ENCODE data around the gene CDK5RAP2.

The CDK5RAP2 gene

DNA sequence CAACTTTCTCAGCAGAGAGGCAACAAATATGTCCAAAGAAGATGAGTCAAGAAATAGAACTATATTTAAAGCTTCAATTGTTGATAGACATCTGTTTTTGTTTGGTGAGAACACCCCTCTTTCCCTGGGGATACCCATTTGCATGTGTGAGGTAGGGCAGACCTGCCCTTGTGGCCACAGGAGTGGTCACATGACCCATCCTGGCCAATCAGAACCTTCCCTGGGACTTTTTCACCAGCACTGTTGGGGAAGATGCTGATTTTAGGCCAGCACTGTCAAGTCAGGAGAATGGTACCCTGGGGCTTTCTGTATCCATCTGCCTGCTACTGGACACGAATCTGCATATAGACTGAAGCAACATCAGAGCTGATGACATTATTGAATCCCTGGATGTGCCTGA is 211.2 kb downstream of the CDK5RAP2 start:
- in situ Hi-C loops (cut with MboI; ENCODE audit: low sequenced_read_pairs): no loop called here

DNA sequence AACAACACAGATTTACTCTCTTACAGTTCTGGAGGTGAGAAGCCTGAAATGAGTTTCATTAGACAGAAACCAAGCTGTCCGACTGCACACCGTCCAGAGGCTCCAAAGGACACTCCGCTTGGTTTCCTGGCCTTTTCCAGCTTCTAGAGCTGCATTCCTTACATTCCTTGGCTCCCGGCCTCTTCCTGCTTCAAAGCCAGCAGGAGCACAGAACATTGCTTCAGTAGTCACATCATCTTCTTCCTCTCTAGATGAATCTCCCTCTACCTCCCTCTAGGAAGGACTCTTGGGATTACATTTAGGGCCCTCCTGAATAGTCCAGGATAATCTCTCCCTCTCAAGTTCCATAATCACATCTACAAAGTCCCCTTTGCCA is 213.3 kb downstream of the CDK5RAP2 start:
- in situ Hi-C loops (cut with MboI; ENCODE audit: low sequenced_read_pairs): no loop called here

DNA sequence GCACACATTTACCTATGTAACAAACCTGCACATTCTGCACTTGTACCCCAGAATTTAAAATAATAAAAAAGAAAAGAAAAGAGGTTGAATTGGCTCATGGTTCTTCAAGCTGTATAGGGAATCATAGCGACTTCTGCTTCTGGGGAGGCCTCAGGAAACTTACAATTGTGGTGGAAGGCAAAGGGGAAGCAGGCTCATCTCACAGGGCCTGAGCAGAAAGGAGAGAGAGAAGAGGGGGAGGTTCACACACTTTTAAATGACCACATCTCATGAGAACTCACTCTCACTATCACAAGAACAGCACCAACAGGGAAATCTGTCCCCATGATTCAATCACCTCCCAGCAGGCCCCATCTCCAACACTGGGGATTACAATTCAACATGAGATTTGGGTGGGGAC is 214.6 kb downstream of the CDK5RAP2 start:
- in situ Hi-C loops (cut with MboI; ENCODE audit: low sequenced_read_pairs): no loop called here

DNA sequence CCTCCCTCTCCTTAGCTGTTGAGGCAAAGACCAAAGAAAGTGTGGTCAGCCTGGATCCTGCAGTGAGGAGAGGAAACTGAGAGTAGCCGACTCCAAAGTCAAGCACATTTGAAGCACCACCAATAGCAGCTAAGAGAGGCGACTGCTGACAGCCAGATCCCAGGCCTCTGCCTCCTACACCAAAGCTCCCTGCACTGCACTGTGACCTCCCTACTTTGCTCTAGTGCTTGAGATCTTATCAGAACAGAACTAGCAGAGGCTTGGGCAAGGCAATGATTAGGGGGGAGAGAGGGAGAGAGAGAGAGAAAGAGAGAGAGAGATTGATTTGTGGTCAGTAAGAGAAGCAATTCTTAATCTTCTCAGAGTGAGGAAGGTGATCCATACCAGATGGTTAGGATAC is 216.3 kb downstream of the CDK5RAP2 start:
- in situ Hi-C loops (cut with MboI; ENCODE audit: low sequenced_read_pairs): no loop called here

DNA sequence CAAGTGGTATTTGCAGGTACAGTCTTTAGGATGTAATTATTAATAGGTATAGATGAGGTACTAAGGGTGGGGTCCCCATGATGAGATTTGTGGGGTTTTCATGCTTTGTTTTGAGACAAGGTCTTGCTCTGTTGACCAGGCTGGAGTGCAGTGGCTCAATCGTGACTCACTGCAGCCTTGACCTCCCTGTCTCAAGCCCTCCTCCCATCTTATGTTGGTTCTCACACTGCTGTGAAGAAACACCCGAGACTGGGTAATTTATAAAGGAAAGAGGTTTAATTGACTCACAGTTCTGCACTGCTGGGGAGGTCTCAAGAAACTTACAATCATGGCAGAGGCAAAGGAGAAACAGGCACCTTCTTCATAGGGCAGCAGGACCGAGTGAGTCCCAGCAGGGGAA is 217.5 kb downstream of the CDK5RAP2 start:
- in situ Hi-C loops (cut with MboI; ENCODE audit: low sequenced_read_pairs): no loop called here

DNA sequence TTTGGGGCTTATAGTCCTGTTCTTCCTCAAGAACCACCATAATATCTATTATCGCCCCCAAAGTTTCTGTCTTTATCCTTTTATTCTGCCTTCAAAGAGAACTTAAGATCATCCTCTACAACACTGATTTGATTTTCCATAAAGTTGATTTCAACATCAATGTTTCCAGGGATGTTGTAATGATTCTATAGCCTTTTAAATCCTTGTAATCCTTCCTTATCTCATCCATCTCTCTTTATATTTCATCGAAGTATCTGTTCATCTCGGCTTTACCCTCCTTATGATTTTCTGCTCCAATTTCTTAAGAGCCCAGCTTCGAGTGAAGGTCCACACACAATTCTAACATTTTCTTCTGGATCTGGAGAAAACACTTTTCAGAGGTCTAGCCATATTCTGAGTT is 218.4 kb downstream of the CDK5RAP2 start:
- in situ Hi-C loops (cut with MboI; ENCODE audit: low sequenced_read_pairs): no loop called here

DNA sequence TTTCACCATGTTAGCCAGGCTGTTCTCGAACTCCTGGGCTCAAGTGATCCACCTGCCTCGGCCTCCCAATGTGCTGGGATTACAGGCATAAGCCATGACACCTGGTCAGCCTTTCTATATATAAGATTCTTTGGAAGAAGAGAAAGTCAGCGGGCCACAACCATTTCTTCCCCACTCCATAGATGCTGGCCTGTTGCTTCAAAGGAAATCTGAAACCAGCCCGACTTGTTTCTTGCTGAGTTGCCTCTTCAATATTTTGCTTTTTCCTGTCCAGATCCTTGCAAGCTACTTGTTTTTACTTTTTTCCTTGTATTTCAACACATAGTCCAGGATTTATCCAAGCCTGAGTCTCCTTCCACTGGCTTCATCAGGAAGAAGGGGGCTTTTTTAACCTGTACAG is 219.5 kb downstream of the CDK5RAP2 start:
- in situ Hi-C loops (cut with MboI; ENCODE audit: low sequenced_read_pairs): no loop called here

DNA sequence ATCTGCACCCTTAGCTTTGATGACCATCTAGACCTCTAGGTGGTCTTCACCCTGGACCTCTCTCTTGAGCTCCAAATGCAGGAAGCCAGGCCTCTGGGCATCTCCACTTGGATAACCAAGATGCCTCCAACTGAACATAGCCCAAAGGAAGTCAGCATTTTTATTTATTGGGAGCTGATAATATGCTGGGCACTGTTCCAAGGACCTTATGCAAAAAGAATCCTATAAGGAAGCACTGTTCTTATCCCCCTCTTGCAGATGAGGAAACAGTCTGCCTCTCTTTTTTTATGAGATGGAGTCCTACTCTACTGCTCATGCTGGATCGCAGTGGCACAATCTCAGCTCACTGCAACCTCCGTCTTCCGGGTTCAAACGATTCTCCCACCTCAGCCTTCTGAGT is 219.9 kb downstream of the CDK5RAP2 start:
- in situ Hi-C loops (cut with MboI; ENCODE audit: low sequenced_read_pairs): no loop called here

DNA sequence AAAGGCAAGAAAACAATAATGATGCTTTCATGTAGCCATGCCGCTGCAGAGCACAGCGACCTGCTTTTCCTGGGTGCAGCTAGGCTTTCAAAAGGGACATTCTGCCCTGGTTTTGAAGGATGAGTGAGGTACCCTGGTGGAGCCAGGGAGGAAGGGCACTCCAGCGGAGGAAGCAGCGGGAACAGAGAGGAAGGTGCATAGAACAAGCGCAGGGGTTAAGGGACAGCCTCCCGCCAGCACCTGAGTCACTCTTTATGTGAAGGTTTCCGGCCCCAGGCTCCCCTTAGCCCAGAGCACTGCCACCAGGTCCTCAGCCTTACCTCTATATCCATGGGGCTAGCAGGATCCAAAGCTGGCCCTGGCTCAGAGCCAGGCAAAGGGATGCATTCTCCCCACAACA is 221.1 kb downstream of the CDK5RAP2 start:
- in situ Hi-C loops (cut with MboI; ENCODE audit: low sequenced_read_pairs): no loop called here

DNA sequence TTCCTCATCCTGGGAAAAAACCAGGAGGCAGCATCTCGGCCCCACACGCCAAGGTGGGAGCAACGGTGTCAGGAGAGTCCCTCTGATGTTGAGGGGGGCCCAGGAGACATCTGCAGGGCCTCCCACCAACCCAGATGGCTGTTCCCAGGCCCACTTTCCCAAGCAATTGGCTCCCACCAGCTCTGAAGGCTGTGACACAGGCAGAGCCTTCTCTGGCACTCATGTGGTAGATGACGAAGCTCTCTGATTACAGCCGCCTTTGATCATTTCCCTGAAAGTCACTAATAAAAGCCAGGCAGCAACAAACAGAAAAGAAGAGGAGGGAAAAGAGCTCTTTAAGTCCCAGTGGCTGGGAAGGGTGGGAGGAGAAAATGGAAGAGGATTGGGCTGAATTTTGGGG is 226.5 kb downstream of the CDK5RAP2 start:
- in situ Hi-C loops (cut with MboI; ENCODE audit: low sequenced_read_pairs): no loop called here

DNA sequence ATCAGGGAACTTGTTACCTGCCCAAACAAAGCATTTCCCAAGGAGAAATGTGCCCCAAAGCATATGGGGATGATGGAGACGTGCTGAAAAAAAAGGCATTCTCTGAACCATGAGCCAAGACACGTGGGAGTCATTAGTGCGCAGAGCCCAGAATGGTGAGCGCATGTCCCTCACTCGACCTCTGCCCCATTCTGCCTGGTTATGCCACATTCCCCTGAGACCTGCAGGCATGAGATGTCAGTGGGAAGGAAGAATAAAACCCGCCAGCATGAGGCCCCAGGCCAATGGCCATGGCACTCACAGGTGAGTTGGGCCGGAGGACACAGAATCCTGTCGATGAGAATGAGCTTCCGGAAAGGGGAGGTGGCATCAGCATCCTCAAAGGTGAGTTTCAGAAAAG is 228.9 kb downstream of the CDK5RAP2 start:
- in situ Hi-C loops (cut with MboI; ENCODE audit: low sequenced_read_pairs): no loop called here

DNA sequence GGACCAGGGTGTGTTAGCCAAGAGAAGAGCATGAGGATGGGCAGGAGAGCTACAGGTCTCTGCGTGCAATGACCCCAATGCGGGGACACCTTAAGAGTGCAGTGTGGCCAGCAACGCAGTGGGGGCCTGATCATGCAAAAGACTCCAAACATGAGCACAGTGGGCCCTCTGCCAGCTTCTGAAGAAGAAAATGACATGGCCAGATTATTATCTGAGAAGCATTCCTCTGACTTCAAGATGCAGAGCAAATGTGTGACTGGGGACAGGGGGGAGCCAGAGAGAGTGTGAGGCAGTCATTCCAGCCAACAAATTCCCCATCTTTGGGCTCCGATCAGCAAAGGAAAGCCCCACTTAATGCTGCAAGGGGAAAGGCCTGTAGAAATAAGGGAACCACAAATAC is 229.4 kb downstream of the CDK5RAP2 start:
- in situ Hi-C loops (cut with MboI; ENCODE audit: low sequenced_read_pairs): no loop called here

DNA sequence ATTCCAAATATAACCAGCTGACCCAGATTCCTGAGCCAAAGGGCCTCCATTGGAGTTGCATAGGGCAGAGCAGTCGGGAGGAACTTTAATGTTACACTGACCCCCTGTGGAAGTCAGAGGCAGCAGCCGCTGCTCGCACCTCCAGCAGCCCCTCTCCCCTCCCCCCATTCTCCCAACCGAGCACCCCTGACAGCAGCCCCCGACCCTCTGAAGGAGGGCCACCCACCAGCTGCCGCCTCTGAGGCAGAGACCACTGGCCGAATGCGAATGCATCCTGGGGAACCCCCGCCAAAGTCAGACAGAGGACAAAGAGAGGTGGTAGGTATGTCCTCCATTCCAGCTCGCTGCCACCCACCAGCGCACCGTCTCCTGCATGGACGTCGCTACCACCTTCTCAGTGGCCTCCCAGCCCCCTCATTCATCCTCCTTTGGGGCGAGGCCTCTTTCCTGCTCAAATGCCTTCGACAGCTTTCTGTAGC is 231.0 kb downstream of the CDK5RAP2 start:
- in situ Hi-C loops (cut with MboI; ENCODE audit: low sequenced_read_pairs): no loop called here

DNA sequence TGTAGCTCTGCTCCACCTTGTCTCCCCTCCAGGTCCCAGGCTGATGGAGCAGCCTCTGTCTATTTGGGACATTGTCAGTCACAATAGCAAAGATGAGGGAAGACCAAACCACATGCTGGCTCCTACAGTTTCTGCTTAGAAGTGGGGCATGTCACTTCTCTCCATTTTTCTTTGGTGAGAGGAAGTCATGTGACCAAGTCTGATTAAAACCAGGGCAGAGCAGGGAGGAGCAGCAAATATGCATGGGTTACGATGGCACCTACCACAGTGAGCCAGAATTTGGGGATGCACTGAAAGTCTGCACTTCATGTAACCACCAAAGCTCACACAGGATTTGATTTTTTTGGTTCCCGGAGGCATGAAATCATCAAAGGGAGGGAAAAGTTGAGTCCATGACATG is 234.6 kb downstream of the CDK5RAP2 start:
- in situ Hi-C loops (cut with MboI; ENCODE audit: low sequenced_read_pairs): no loop called here

DNA sequence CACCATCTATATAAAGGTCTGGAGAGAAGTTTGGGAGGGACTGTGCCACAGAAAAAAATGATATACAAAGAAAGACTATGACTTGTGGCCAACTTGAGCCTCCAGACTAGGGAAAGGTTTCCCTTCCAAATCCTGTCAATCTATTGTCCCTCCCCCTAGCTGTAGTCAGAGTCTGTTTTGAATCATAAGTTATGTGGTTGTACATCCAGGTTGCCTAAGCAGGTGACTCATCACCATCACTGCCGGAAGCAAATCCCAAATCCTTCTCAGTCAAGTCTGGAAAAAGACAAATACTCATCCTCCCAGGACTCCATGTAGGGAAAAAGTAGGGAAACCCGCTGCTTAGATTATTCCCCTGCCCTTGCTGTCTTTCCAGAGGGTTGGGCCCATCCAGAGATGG is 235.7 kb downstream of the CDK5RAP2 start:
- in situ Hi-C loops (cut with MboI; ENCODE audit: low sequenced_read_pairs): no loop called here

DNA sequence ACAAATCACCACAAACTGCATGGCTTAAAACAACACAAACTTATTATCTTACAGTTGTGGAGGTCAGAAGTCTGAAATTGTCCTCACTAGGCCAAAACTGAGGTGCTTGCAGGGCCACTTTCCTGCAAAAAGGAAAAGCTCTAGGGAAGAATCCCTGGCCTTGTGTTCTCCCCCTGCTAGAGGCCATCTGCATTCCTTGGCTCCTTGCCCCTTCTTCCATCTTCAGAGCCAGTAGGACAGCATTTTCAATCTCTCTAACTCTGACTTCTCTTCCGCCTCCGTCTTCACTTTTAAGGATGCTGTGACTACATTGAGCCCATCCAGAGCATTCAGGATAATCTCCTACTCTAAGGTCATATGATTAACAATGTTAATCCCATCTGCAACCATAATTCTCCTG is 236.6 kb downstream of the CDK5RAP2 start:
- in situ Hi-C loops (cut with MboI; ENCODE audit: low sequenced_read_pairs): no loop called here
